Adrenal gland (tissue), 12 donors: ENCODE measurements around the gene AASDH. TPM values are rescaled to one million over a fixed set of nuclear protein-coding genes. Genes with fewer than 3 reads are reported as not detected.

ENCODE experiments used
- DNase-seq, 7 donors: peaks; one replicate each; pipeline ENCODE4 v3.0.0-alpha.2; 2019 to 2020
- H3K27ac ChIP-seq, 5 donors: fragments of 200-600 bp; sonication (generic) in 4 of 5; 1 replicate in 3 of 5; 2 replicates in 2 of 5; pipeline versions ENCODE4 v1.5.1 to v1.8.0; 2016 to 2020; ENCODE audit warnings: mild to moderate bottlenecking in 1 of 5
- H3K27me3 ChIP-seq: fragments of 200-600 bp; 2 replicates; pipeline ENCODE4 v1.8.0; 2021
- H3K36me3 ChIP-seq, 2 donors: fragments of 200-600 bp; replicated peaks in 1 of 2; 1 replicate in 1 of 2; 2 replicates in 1 of 2; pipeline versions ENCODE4 v1.5.1 to v1.8.0; 2018 to 2022
- H3K4me1 ChIP-seq, 2 donors: fragments of 200-600 bp; replicated peaks in 1 of 2; 1 replicate in 1 of 2; 2 replicates in 1 of 2; pipeline versions ENCODE4 v1.5.1 to v1.8.0; 2018 to 2021
- H3K4me3 ChIP-seq, 4 donors: fragments of 200-600 bp; sonication (generic) in 3 of 4; one replicate each; pipeline ENCODE4 v1.5.1; 2016 to 2018
- H3K9me3 ChIP-seq, 3 donors: fragments of 200-600 bp; sonication (generic) in 1 of 3; replicated peaks in 1 of 3; 1 replicate in 2 of 3; 2 replicates in 1 of 3; pipeline versions ENCODE4 v1.5.1 to v1.8.0; 2016 to 2021
- CTCF ChIP-seq, 6 experiments: fragments of 450-650 bp in 4 of 6; fragments of 200-600 bp in 2 of 6; sonication (generic) in 1 of 6; IDR thresholded peaks; 1 replicate in 5 of 6; 2 replicates in 1 of 6; pipeline versions ENCODE4 v1.5.1 to v1.8.0; 2016 to 2021; ENCODE audit warnings: antibody characterized with exemption in 6 of 6, mild to moderate bottlenecking in 2 of 6, moderate library complexity in 1 of 6
- POLR2A ChIP-seq, 2 donors: fragments of 450-650 bp; IDR thresholded peaks; one replicate each; pipeline ENCODE4 v1.6.1; 2017; ENCODE audit warnings: antibody characterized with exemption in 2 of 2, mild to moderate bottlenecking in 2 of 2, moderate library complexity in 1 of 2
- WGBS, 4 donors: extraction: QIAGEN DNeasy Blood & Tissue Kit in 2 of 4; methylation state at CpG; one replicate each; pipeline versions ENCODE4 v1.1.5 to v1.1.7; 2013 to 2017; 5-methylcytosine and 5-hydroxymethylcytosine counted together
- intact Hi-C, 2 donors: fragments of 100-400 bp; cut with DNase I; formaldehyde crosslinking; loops; one replicate each; pipeline versions ENCODE4 v1.14.1 to v1.15.0; 2022 to 2023
- polyA plus RNA-seq, 3 donors: library from polyadenylated mRNA; stranded (reverse); fragments of 200-250 nt in 2 of 3; fragments of 350-450 nt in 1 of 3; fragmentation: Illumina TruSeq in 1 of 3; extraction: RNeasy Lipid Tissue Mini Kit (QIAGEN cat#74804) in 1 of 3; gene quantifications; one replicate each; pipeline ENCODE4 v1.2.3, GENCODE V29; 2013 to 2014
- total RNA-seq, 9 donors: library from RNA; depleted of rRNA in 4 of 9; stranded (reverse); fragments of >200 nt in 4 of 9; fragments of 120-200 nt in 1 of 9; fragmentation: NEBNext Ultra II Directional in 1 of 9; extraction: Animal tissue kit (Norgen Biotek cat#: 25700) in 1 of 9; gene quantifications; one replicate each; pipeline versions ENCODE4 v1.1.0 to v1.2.4, GENCODE V29; 2013 to 2023
- donor health status: healthy with polysubstance abuse.
- donor health status: Bipolar disorder and iron deficiency.
- donor health status: DM: yes; HTN: yes; CAD: no.
- donor health status: DM: no; HTN: no; CAD: no.
- donor health status: DM: no; HTN: no; CAD: no.
- donor health status: DM: yes; HTN: yes; CAD: no.

Gene AASDH
- total and polyA plus RNA-seq, 12 donors: 2.5 to 22.2 (median 13.6) TPM

GRCh38 chr4:56433280-56433679 is 46.0 kb upstream of the AASDH start:
- Histone ChIP-seq H3K4me3 (no peak overlapping the region), H3K9me3 (no peaks in the 10 kb centered on the region), H3K27ac (no peak overlapping the region), H3K27me3 (no peaks in the 10 kb centered on the region), H3K4me1 (peaks cover 18 to 26% of the 10 kb centered on the region in 2 donors), H3K36me3 (no peaks in the 10 kb centered on the region)
- intact Hi-C loops: loop anchor here in 1 of 2 donors (10.0 kb wide), 1 partner anchor 402 kb away; no protein-coding TSS in a partner anchor
- DNase-seq: no peak
- TF ChIP-seq POLR2A (IDR thresholded peaks at IDR 0.05) (no peak), CTCF (IDR thresholded peaks at IDR 0.05) (no peak)

- Histone ChIP-seq H3K9me3 (no peaks in the 10 kb centered on the region), H3K36me3 (no peaks in the 10 kb centered on the region), H3K27me3 (no peaks in the 10 kb centered on the region), H3K4me1 (peaks cover 18 to 23% of the 10 kb centered on the region in 2 donors), H3K27ac (no peak overlapping the region), H3K4me3 (no peak overlapping the region)
- intact Hi-C loops: loop anchor here in 1 of 2 donors (10.0 kb wide), 1 partner anchor 405 kb away; no protein-coding TSS in a partner anchor
- WGBS, 4 donors: 91 to 100% (median 100%) methylated on average over 2 of the region's 2 CpGs
- no peak for DNase-seq
- TF ChIP-seq POLR2A (IDR thresholded peaks at IDR 0.05): no peak
- no peak for TF ChIP-seq CTCF (IDR thresholded peaks at IDR 0.05)
Observed at GRCh38 chr4:56430203-56430602, 42.9 kb upstream of the AASDH start.

GRCh38 chr4:56427179-56427578 is 39.9 kb upstream of the AASDH start:
- intact Hi-C loops: loop anchor here in 1 of 2 donors (10.0 kb wide), 1 partner anchor 118 kb away; no protein-coding TSS in a partner anchor
- H3K27me3 ChIP-seq: no peaks in the 10 kb centered on the region
- H3K9me3 ChIP-seq: no peaks in the 10 kb centered on the region
- H3K27ac ChIP-seq: no peak overlapping the region
- TF ChIP-seq POLR2A (IDR thresholded peaks at IDR 0.05) (no peak), CTCF (IDR thresholded peaks at IDR 0.05) (no peak)
- DNase-seq: no peak
- H3K4me1 ChIP-seq: peaks cover 7 to 13% of the 10 kb centered on the region in 2 donors
- no peaks in the 10 kb centered on the region for H3K36me3 ChIP-seq
- WGBS, 4 donors: 94 to 100% (median 97%) methylated on average over 1 of the region's 1 CpG
- H3K4me3 ChIP-seq: no peak overlapping the region

GRCh38 chr4:56426273-56426672 is 39.0 kb upstream of the AASDH start:
- Histone ChIP-seq H3K36me3 (no peaks in the 10 kb centered on the region), H3K9me3 (no peaks in the 10 kb centered on the region), H3K27ac (no peak overlapping the region), H3K4me3 (no peak overlapping the region), H3K4me1 (peaks cover 7 to 13% of the 10 kb centered on the region in 2 donors), H3K27me3 (no peaks in the 10 kb centered on the region)
- WGBS, 4 donors: 95 to 98% (median 96%) methylated on average over 6 of the region's 6 CpGs
- no peak for DNase-seq
- TF ChIP-seq POLR2A (IDR thresholded peaks at IDR 0.05) (no peak), CTCF (IDR thresholded peaks at IDR 0.05) (no peak)
- intact Hi-C loops: loop anchor here in 1 of 2 donors (10.0 kb wide), 1 partner anchor 119 kb away; no protein-coding TSS in a partner anchor
